Stimulated activated memory B cell treated with anti-CD40 and anti-IgM and Interleukin-4, amounts not matched to agents 10 μg/mL and 1 μg/mL and 100 μg/mL, for 72 hours (primary cell): ENCODE data around the gene ANKRD40CL.

ENCODE experiments used
- ATAC-seq: fragments of 150-1000 bp; cut with Tn5 transposase; 2 replicates; pipeline ENCODE4 v1.10.0; 2021
- H3K27ac Mint-ChIP-seq: one replicate; pipeline ENCODE4 v1.8.0; 2022; ENCODE audit warnings: mild to moderate bottlenecking, mixed read lengths
- H3K27me3 Mint-ChIP-seq: one replicate; pipeline ENCODE4 v1.8.0; 2022; ENCODE audit warnings: mixed read lengths
- H3K36me3 Mint-ChIP-seq: one replicate; pipeline ENCODE4 v1.8.0; 2022; ENCODE audit warnings: mixed read lengths
- H3K4me1 Mint-ChIP-seq: one replicate; pipeline ENCODE4 v1.8.0; 2022; ENCODE audit warnings: mixed read lengths
- H3K4me3 Mint-ChIP-seq: one replicate; pipeline ENCODE4 v1.8.0; 2022; ENCODE audit warnings: mild to moderate bottlenecking, moderate library complexity, mixed read lengths
- H3K9me3 Mint-ChIP-seq: one replicate; pipeline ENCODE4 v1.8.0; 2022; ENCODE audit warnings: mixed read lengths

Gene ANKRD40CL

GRCh38 chr17:50719924-50720794, 47.2 kb downstream of the ANKRD40CL start:
- ATAC-seq, result no peak
- peak overlapping the region; percentile 98 for H3K27ac Mint-ChIP-seq

GRCh38 chr17:50719144-50719923, 48.0 kb downstream of the ANKRD40CL start, which contains the start of gene LUC7L3:
Gene LUC7L3 (plus strand): TSS chr17:50719603. CDS start chr17:50719733, 130 bp downstream.
- H3K4me1 Mint-ChIP-seq, result peaks cover 23% of the 10 kb centered on the region
- peak within 1 kb of the TSS; percentile 91 for H3K4me3 Mint-ChIP-seq
- no peaks in the 10 kb centered on the region for H3K36me3 Mint-ChIP-seq
- H3K9me3 Mint-ChIP-seq, result no peaks in the 10 kb centered on the region
- peak; percentile 98 for ATAC-seq
- H3K27ac Mint-ChIP-seq, result peak within 1 kb of the TSS; percentile 98
- H3K27me3 Mint-ChIP-seq, result no peaks in the 10 kb centered on the region

More at GRCh38 chr17:50719924-50720794, 47.2 kb downstream of the ANKRD40CL start:
- H3K9me3 Mint-ChIP-seq, result no peaks in the 10 kb centered on the region
- H3K36me3 Mint-ChIP-seq, result no peaks in the 10 kb centered on the region
- H3K4me1 Mint-ChIP-seq, result peaks cover 23% of the 10 kb centered on the region
- peak overlapping the region; percentile 91 for H3K4me3 Mint-ChIP-seq
- H3K27me3 Mint-ChIP-seq, result no peaks in the 10 kb centered on the region

GRCh38 chr17:50715471-50715870, 51.8 kb downstream of the ANKRD40CL start:
- Mint-ChIP-seq H3K9me3 (no peaks in the 10 kb centered on the region), H3K27me3 (no peaks in the 10 kb centered on the region), H3K27ac (no peak overlapping the region), H3K36me3 (no peaks in the 10 kb centered on the region), H3K4me3 (no peak overlapping the region), H3K4me1 (peaks cover 2% of the 10 kb centered on the region)
- ATAC-seq, result no peak

- H3K27ac Mint-ChIP-seq, result no peak overlapping the region
- no peaks in the 10 kb centered on the region for H3K9me3 Mint-ChIP-seq
- no peak for ATAC-seq
- H3K36me3 Mint-ChIP-seq, result no peaks in the 10 kb centered on the region
- H3K27me3 Mint-ChIP-seq, result no peaks in the 10 kb centered on the region
- H3K4me3 Mint-ChIP-seq, result no peak overlapping the region
- H3K4me1 Mint-ChIP-seq, result peaks cover 21% of the 10 kb centered on the region
These were observed 54.7 kb downstream of the ANKRD40CL start for GRCh38 chr17:50712641-50713040.
